ENCODE data around the gene DMBT1.
"Not testable (repeated sequence)": the region's sequence is repeated elsewhere in the genome, so short reads cannot be mapped to it uniquely, and the experiment has no call there.

The DMBT1 gene

DNA sequence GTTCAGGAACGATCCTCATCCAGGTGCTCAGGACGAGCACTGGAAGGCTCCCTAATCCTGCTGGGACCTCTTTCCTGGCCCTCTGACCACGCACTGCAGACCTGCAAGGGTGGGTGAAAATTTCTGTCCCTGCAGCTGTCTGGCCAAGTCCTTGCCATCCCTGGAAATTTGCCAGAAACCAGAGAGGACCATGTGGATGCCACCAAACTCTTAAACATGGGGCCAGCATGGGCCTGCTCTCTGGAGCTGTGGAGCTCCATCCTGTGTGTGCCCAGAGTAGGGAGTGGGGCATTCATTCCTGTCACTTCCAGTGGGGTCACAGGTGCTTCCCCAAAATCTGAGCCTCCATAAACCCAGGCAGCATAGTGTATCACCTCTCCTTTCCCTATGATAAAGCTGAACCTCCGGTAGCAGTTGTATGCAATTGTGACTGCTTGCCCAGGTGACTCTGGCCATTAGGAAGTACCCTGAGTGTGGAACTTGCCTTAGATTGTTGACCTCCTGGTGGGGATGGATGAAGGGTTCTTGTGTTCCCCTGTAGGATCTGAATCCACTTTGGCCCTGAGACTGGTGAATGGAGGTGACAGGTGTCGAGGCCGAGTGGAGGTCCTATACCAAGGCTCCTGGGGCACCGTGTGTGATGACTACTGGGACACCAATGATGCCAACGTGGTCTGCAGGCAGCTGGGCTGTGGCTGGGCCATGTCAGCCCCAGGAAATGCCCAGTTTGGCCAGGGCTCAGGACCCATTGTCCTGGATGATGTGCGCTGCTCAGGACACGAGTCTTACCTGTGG lies 57.1 kb downstream of the DMBT1 start:
- no peaks in the 10 kb centered on the region for H3K4me1 ChIP-seq (ENCODE audit: control insufficient read depth, insufficient read depth, low read length, poor library complexity, severe bottlenecking)
- no peaks in the 10 kb centered on the region for H3K36me3 ChIP-seq (ENCODE audit: control insufficient read depth, insufficient read depth, low read length)
- no peak overlapping the region for H3K4me3 ChIP-seq (ENCODE audit: insufficient read depth, low read depth, low read length, poor library complexity, severe bottlenecking)
- H3K27me3 ChIP-seq (replicated peaks; ENCODE audit: control insufficient read depth, insufficient read depth, low read length, poor library complexity, severe bottlenecking), result no peaks in the 10 kb centered on the region
- no peak overlapping the region for H3K27ac ChIP-seq (ENCODE audit: insufficient read depth, low read length, poor library complexity, severe bottlenecking)
- no peak for DNase-seq
- H3K9me3 ChIP-seq (ENCODE audit: control insufficient read depth, low read length), result no peaks in the 10 kb centered on the region

DNA sequence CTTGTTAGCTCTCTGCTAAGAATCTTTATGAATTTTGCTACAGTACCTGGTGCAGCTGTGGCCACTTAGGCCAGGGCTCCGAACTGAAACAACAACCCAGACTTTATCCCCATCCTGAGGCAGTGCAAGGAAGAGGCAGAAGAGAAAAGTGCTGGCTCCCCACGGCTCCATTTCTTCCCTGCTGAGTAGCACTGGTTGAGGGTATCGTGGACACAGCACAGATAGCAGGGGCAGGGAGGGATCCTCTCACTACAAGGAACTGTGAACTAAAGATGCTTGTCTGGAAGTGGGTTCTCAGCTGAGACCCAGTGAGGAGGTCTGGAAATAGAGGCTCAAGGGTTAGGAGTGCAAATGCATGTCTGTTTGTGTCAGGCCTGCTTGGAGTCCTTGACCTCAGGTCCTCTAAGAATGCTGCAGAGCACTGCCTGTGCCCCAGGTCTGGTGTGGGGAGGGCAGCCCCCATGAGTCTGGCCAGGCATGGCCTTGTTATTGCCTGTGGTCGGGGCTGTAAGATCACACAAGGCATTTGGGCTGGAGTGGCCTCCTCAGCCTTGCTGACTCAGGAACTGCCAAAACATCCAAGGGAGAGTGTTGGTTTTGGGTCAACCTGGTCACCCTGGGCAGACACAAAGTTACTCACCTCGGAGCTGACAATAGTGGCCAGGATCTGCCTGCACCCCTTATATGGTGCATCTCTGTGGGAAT lies 58.1 kb downstream of the DMBT1 start:
- H3K27me3 ChIP-seq (replicated peaks; ENCODE audit: control insufficient read depth, insufficient read depth, low read length, poor library complexity, severe bottlenecking), result no peaks in the 10 kb centered on the region
- H3K36me3 ChIP-seq (ENCODE audit: control insufficient read depth, insufficient read depth, low read length), result no peaks in the 10 kb centered on the region
- no peak for DNase-seq
- no peaks in the 10 kb centered on the region for H3K4me1 ChIP-seq (ENCODE audit: control insufficient read depth, insufficient read depth, low read length, poor library complexity, severe bottlenecking)
- H3K27ac ChIP-seq (ENCODE audit: insufficient read depth, low read length, poor library complexity, severe bottlenecking), result no peak overlapping the region
- H3K4me3 ChIP-seq (ENCODE audit: insufficient read depth, low read depth, low read length, poor library complexity, severe bottlenecking), result no peak overlapping the region
- H3K9me3 ChIP-seq (ENCODE audit: control insufficient read depth, low read length), result no peaks in the 10 kb centered on the region

DNA sequence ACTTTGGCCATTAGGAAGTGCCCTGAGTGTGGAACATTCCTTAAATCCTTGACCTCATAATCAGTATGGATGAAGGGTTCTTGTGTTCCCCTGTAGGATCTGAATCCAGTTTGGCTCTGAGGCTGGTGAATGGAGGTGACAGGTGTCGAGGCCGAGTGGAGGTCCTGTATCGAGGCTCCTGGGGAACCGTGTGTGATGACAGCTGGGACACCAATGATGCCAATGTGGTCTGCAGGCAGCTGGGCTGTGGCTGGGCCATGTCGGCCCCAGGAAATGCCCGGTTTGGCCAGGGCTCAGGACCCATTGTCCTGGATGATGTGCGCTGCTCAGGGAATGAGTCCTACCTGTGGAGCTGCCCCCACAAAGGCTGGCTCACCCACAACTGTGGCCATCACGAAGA lies 60.4 kb downstream of the DMBT1 start:
- not testable (repeated sequence) for H3K4me3 ChIP-seq (ENCODE audit: insufficient read depth, low read depth, low read length, poor library complexity, severe bottlenecking); H3K27me3 ChIP-seq (replicated peaks; ENCODE audit: control insufficient read depth, insufficient read depth, low read length, poor library complexity, severe bottlenecking); DNase-seq; H3K36me3 ChIP-seq (ENCODE audit: control insufficient read depth, insufficient read depth, low read length); H3K4me1 ChIP-seq (ENCODE audit: control insufficient read depth, insufficient read depth, low read length, poor library complexity, severe bottlenecking); H3K9me3 ChIP-seq (ENCODE audit: control insufficient read depth, low read length); H3K27ac ChIP-seq (ENCODE audit: insufficient read depth, low read length, poor library complexity, severe bottlenecking)

DNA sequence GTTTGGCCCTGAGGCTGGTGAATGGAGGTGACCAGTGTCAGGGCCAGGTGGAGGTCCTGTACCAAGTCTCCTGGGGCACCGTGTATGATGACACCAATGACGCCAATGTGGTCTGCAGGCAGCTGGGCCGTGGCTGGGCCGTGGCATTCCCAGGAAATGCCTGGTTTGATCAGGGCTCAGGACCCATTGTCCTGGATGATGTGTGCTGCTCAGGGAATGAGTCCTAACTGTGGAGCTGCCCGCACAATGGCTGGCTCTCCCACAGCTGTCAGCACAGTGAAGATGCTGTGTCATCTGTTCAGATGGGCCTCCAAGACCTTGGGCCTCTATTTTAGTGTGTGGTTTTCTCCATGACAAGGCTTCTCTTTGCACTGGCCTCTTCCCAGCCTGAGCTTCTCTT lies 64.0 kb downstream of the DMBT1 start:
- DNase-seq, result no peak
- Histone ChIP-seq H3K27me3 (replicated peaks; ENCODE audit: control insufficient read depth, insufficient read depth, low read length, poor library complexity, severe bottlenecking) (no peaks in the 10 kb centered on the region), H3K27ac (ENCODE audit: insufficient read depth, low read length, poor library complexity, severe bottlenecking) (no peak overlapping the region), H3K4me1 (ENCODE audit: control insufficient read depth, insufficient read depth, low read length, poor library complexity, severe bottlenecking) (no peaks in the 10 kb centered on the region), H3K4me3 (ENCODE audit: insufficient read depth, low read depth, low read length, poor library complexity, severe bottlenecking) (no peak overlapping the region), H3K36me3 (ENCODE audit: control insufficient read depth, insufficient read depth, low read length) (no peaks in the 10 kb centered on the region), H3K9me3 (ENCODE audit: control insufficient read depth, low read length) (no peaks in the 10 kb centered on the region)

DNA sequence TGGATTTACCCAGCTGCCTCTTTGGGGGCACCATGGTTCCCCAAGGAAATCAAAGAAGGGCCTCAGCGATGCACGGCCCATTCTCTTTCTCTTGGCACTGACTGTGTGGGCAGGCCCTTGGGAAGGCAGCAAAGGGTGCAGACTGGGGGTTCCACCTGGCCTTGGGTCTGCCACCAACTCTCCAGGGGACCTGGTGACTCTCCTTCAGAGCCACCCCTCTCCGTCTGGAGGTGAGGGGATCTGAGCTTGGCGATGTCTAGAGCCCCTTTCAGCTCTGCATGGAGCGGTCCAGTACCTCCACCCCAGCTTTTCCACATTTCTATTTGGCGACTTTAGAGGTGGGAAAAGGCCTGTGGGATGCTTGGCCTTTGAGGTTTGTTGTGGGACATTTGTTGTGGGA lies 70.0 kb downstream of the DMBT1 start:
- Histone ChIP-seq H3K27ac (ENCODE audit: insufficient read depth, low read length, poor library complexity, severe bottlenecking) (no peak overlapping the region), H3K36me3 (ENCODE audit: control insufficient read depth, insufficient read depth, low read length) (no peaks in the 10 kb centered on the region), H3K27me3 (replicated peaks; ENCODE audit: control insufficient read depth, insufficient read depth, low read length, poor library complexity, severe bottlenecking) (no peaks in the 10 kb centered on the region), H3K4me1 (ENCODE audit: control insufficient read depth, insufficient read depth, low read length, poor library complexity, severe bottlenecking) (no peaks in the 10 kb centered on the region), H3K9me3 (ENCODE audit: control insufficient read depth, low read length) (no peaks in the 10 kb centered on the region), H3K4me3 (ENCODE audit: insufficient read depth, low read depth, low read length, poor library complexity, severe bottlenecking) (no peak overlapping the region)
- no peak for DNase-seq

DNA sequence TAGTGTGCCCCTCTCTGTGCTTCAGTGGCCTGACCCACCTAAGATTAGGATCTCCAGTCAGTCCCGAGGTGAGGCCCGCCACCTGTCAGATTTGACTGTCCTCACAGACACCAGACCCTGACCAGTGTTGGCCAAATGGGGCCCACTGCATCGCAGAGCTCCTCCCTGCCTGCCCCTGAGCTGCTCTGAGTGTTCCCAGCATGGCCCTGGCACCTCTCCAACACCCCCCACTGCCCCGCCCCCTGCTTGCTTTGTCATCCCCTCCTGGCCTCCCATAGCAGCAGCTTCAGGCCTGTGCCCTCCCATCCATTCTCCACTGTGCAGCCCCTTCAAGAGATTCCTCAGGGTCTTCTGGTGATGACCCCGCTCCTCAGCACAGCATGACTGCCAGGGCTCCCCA lies 71.5 kb downstream of the DMBT1 start:
- H3K27me3 ChIP-seq (replicated peaks; ENCODE audit: control insufficient read depth, insufficient read depth, low read length, poor library complexity, severe bottlenecking), result no peaks in the 10 kb centered on the region
- no peak overlapping the region for H3K4me3 ChIP-seq (ENCODE audit: insufficient read depth, low read depth, low read length, poor library complexity, severe bottlenecking)
- no peaks in the 10 kb centered on the region for H3K36me3 ChIP-seq (ENCODE audit: control insufficient read depth, insufficient read depth, low read length)
- no peaks in the 10 kb centered on the region for H3K9me3 ChIP-seq (ENCODE audit: control insufficient read depth, low read length)
- no peak overlapping the region for H3K27ac ChIP-seq (ENCODE audit: insufficient read depth, low read length, poor library complexity, severe bottlenecking)
- DNase-seq, result no peak
- no peaks in the 10 kb centered on the region for H3K4me1 ChIP-seq (ENCODE audit: control insufficient read depth, insufficient read depth, low read length, poor library complexity, severe bottlenecking)

DNA sequence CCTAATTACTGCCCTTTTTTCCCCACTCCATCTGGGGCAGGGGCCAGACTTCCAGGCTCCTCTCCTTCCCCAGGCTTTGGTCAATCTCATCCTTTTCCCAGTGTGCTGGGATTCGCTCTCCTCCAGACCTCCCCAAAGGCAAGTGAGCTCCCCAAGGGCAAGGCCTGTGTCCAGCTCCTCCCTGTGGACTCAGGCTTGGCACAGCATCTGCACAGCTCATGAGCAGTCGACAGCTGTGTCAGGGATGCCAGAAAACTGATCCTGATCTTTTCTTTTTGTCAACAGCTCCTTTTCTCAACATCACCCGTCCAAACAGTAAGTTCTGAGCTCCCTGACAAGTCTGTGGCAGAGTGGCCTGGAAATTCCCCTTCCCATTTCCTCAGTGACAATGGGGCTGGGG lies 72.0 kb downstream of the DMBT1 start:
- Histone ChIP-seq H3K4me3 (ENCODE audit: insufficient read depth, low read depth, low read length, poor library complexity, severe bottlenecking) (no peak overlapping the region), H3K9me3 (ENCODE audit: control insufficient read depth, low read length) (no peaks in the 10 kb centered on the region), H3K27me3 (replicated peaks; ENCODE audit: control insufficient read depth, insufficient read depth, low read length, poor library complexity, severe bottlenecking) (no peaks in the 10 kb centered on the region), H3K36me3 (ENCODE audit: control insufficient read depth, insufficient read depth, low read length) (no peaks in the 10 kb centered on the region), H3K4me1 (ENCODE audit: control insufficient read depth, insufficient read depth, low read length, poor library complexity, severe bottlenecking) (no peaks in the 10 kb centered on the region), H3K27ac (ENCODE audit: insufficient read depth, low read length, poor library complexity, severe bottlenecking) (no peak overlapping the region)
- no peak for DNase-seq

DNA sequence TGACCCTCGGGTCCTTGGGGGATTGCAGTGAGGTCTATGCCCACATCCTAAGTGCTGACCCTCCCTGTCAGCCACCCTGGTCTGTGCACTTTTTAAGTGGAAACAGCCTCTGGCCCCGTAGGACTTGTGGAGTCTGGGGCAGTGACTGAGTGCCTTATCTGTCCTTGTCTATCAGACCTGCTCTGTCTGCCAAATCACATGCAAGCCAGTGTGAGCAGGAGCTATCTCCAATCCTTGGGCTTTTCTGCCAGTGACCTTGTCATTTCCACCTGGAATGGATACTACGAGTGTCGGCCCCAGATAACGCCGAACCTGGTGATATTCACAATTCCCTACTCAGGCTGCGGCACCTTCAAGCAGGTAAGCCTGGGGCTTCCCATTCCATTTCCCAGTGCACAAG lies 76.4 kb downstream of the DMBT1 start:
- Histone ChIP-seq H3K9me3 (ENCODE audit: control insufficient read depth, low read length) (no peaks in the 10 kb centered on the region), H3K4me3 (ENCODE audit: insufficient read depth, low read depth, low read length, poor library complexity, severe bottlenecking) (no peak overlapping the region), H3K36me3 (ENCODE audit: control insufficient read depth, insufficient read depth, low read length) (no peaks in the 10 kb centered on the region), H3K27me3 (replicated peaks; ENCODE audit: control insufficient read depth, insufficient read depth, low read length, poor library complexity, severe bottlenecking) (no peaks in the 10 kb centered on the region), H3K27ac (ENCODE audit: insufficient read depth, low read length, poor library complexity, severe bottlenecking) (no peak overlapping the region), H3K4me1 (ENCODE audit: control insufficient read depth, insufficient read depth, low read length, poor library complexity, severe bottlenecking) (no peaks in the 10 kb centered on the region)
- DNase-seq, result no peak

DNA sequence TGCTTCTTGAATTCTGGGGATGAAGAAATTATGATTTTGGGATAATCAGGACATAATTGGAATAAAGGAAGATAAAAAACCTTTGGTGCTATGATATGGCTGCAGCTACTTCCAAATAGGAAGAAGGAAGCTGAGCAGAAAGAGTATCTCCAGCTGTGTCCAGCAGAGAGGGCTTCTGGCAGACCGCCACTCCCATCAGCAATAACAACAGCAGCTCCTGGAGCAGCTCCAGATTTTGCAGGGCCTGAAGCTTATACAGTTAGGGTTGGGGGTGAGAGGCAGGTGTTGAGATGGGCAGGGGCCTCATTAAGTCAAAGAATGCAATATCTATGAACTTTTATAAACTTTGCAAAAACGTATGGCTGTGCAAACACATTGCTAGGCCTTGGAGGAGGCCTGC lies 76.8 kb downstream of the DMBT1 start:
- DNase-seq, result no peak
- Histone ChIP-seq H3K4me3 (ENCODE audit: insufficient read depth, low read depth, low read length, poor library complexity, severe bottlenecking) (no peak overlapping the region), H3K4me1 (ENCODE audit: control insufficient read depth, insufficient read depth, low read length, poor library complexity, severe bottlenecking) (no peaks in the 10 kb centered on the region), H3K36me3 (ENCODE audit: control insufficient read depth, insufficient read depth, low read length) (no peaks in the 10 kb centered on the region), H3K27me3 (replicated peaks; ENCODE audit: control insufficient read depth, insufficient read depth, low read length, poor library complexity, severe bottlenecking) (no peaks in the 10 kb centered on the region), H3K27ac (ENCODE audit: insufficient read depth, low read length, poor library complexity, severe bottlenecking) (no peak overlapping the region), H3K9me3 (ENCODE audit: control insufficient read depth, low read length) (no peaks in the 10 kb centered on the region)

DNA sequence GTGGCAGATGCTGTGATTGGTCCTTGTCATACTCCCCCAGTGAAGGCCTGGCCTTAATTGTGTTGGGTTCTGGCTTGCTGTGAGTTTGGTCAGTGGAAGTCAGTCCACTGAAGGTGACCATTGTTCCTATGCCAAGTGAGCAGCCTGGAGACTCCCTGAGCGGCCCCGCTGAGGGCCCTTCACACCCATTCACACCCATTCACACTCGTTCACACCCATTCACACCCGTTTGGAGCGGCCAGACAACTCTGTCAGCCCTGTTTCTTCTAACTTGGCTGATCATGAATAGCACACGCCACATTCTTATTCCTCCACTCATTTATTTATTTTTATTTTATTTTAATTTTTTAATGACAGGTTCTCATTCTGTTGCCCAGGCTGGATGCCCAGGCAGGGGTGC lies 77.6 kb downstream of the DMBT1 start:
- no peak overlapping the region for H3K4me3 ChIP-seq (ENCODE audit: insufficient read depth, low read depth, low read length, poor library complexity, severe bottlenecking)
- H3K27ac ChIP-seq (ENCODE audit: insufficient read depth, low read length, poor library complexity, severe bottlenecking), result no peak overlapping the region
- H3K27me3 ChIP-seq (replicated peaks; ENCODE audit: control insufficient read depth, insufficient read depth, low read length, poor library complexity, severe bottlenecking), result no peaks in the 10 kb centered on the region
- H3K9me3 ChIP-seq (ENCODE audit: control insufficient read depth, low read length), result no peaks in the 10 kb centered on the region
- H3K36me3 ChIP-seq (ENCODE audit: control insufficient read depth, insufficient read depth, low read length), result no peaks in the 10 kb centered on the region
- no peaks in the 10 kb centered on the region for H3K4me1 ChIP-seq (ENCODE audit: control insufficient read depth, insufficient read depth, low read length, poor library complexity, severe bottlenecking)
- DNase-seq, result no peak
